H9 (cell line): ENCODE results near the gene LUZP2. TPM values are rescaled to one million over a fixed set of nuclear protein-coding genes. Genes with fewer than 3 reads are reported as not detected.
A peak's percentile ranks its signal among the peaks of the same experiment; 100 is the strongest.

Source experiments
- DNase-seq: peaks from one replicate; pipeline ENCODE4 v3.0.0-alpha.2; 2017
- H2AFZ ChIP-seq: one replicate; pipeline ENCODE4 v1.6.1; 2013; ENCODE audit warnings: mild to moderate bottlenecking, low read length, control low read depth, moderate library complexity
- H2AK5ac ChIP-seq: 2 replicates; pipeline ENCODE4 v1.6.1; 2013; ENCODE audit warnings: low read length, control low read depth, mixed read lengths; ENCODE audit not compliant: insufficient read length
- H2BK120ac ChIP-seq: one replicate; pipeline ENCODE4 v1.6.1; 2013; ENCODE audit warnings: low read depth, mild to moderate bottlenecking, low read length, control low read depth, inconsistent platforms; ENCODE audit not compliant: poor library complexity, severe bottlenecking
- H2BK12ac ChIP-seq: 2 replicates; pipeline ENCODE4 v1.6.1; 2013; ENCODE audit warnings: low read length, control low read depth, mixed read lengths, low read depth; ENCODE audit not compliant: insufficient read length
- H2BK15ac ChIP-seq: 2 replicates; pipeline ENCODE4 v1.6.1; 2013; ENCODE audit warnings: low read depth, low read length, control low read depth
- H2BK20ac ChIP-seq: one replicate; pipeline ENCODE4 v1.6.1; 2013; ENCODE audit warnings: low read depth, mild to moderate bottlenecking, low read length, control low read depth, inconsistent platforms; ENCODE audit not compliant: poor library complexity, severe bottlenecking
- H2BK5ac ChIP-seq: 2 replicates; pipeline ENCODE4 v1.6.1; 2013; ENCODE audit warnings: low read length, control low read depth, mixed read lengths; ENCODE audit not compliant: insufficient read length
- H3K14ac ChIP-seq: 2 replicates; pipeline ENCODE4 v1.6.1; 2013; ENCODE audit warnings: low read length, control low read depth; ENCODE audit not compliant: insufficient read depth
- H3K18ac ChIP-seq: 2 replicates; pipeline ENCODE4 v1.6.1; 2013; ENCODE audit warnings: low read depth, mild to moderate bottlenecking, mixed read lengths, low read length, control low read depth; ENCODE audit not compliant: insufficient read length
- H3K23ac ChIP-seq: 2 replicates; pipeline ENCODE4 v1.6.1; 2013; ENCODE audit warnings: low read length, control low read depth, mixed read lengths, low read depth; ENCODE audit not compliant: insufficient read length
- H3K23me2 ChIP-seq: 2 replicates; pipeline ENCODE4 v1.6.1; 2013; ENCODE audit warnings: low read depth, mild to moderate bottlenecking, mixed read lengths, low read length, control low read depth; ENCODE audit not compliant: insufficient read length, poor library complexity, severe bottlenecking
- H3K27ac ChIP-seq: 2 replicates; pipeline ENCODE4 v1.5.1; 2013; ENCODE audit warnings: low read length, control low read depth, mixed read lengths, low read depth; ENCODE audit not compliant: insufficient read length
- H3K27me3 ChIP-seq: 2 replicates; pipeline ENCODE4 v1.6.1; 2013; ENCODE audit warnings: low read length, control low read depth, inconsistent platforms; ENCODE audit not compliant: insufficient read depth
- H3K4ac ChIP-seq: 2 replicates; pipeline ENCODE4 v1.6.1; 2013; ENCODE audit warnings: low read depth, mild to moderate bottlenecking, control low read depth, inconsistent platforms, low read length, moderate library complexity
- H3K4me1 ChIP-seq: 2 replicates; pipeline ENCODE4 v1.6.1; 2013; ENCODE audit warnings: low read length, control low read depth, inconsistent platforms; ENCODE audit not compliant: insufficient read depth
- H3K4me2 ChIP-seq: 2 replicates; pipeline ENCODE4 v1.6.1; 2013; ENCODE audit warnings: low read length, control low read depth, mixed read lengths; ENCODE audit not compliant: insufficient read length, insufficient read depth
- H3K56ac ChIP-seq: 2 replicates; pipeline ENCODE4 v1.6.1; 2013; ENCODE audit warnings: low read depth, mild to moderate bottlenecking, mixed read lengths, low read length, control low read depth; ENCODE audit not compliant: insufficient read length
- H3K79me1 ChIP-seq: 2 replicates; pipeline ENCODE4 v1.6.1; 2013; ENCODE audit warnings: low read depth, mild to moderate bottlenecking, moderate library complexity, low read length, control low read depth, inconsistent platforms; ENCODE audit not compliant: insufficient read depth, poor library complexity, severe bottlenecking
- H3K79me2 ChIP-seq: 2 replicates; pipeline ENCODE4 v1.6.1; 2013; ENCODE audit warnings: low read length, control low read depth, inconsistent platforms; ENCODE audit not compliant: insufficient read depth
- H3K9ac ChIP-seq: 2 replicates; pipeline ENCODE4 v1.6.1; 2013; ENCODE audit warnings: low read length, control low read depth, mixed read lengths; ENCODE audit not compliant: insufficient read length; ENCODE audit errors: extremely low read depth
- H3K9me3 ChIP-seq: one replicate; pipeline ENCODE4 v1.6.1; 2013; ENCODE audit warnings: low read depth, low read length, inconsistent platforms; ENCODE audit not compliant: control insufficient read depth
- H3T11ph ChIP-seq: one replicate; pipeline ENCODE4 v1.6.1; 2013; ENCODE audit warnings: mild to moderate bottlenecking, low read length, control low read depth, inconsistent platforms
- H4K20me1 ChIP-seq: one replicate; pipeline ENCODE4 v1.6.1; 2013; ENCODE audit not compliant: control insufficient read depth, insufficient read length, insufficient read depth
- H4K5ac ChIP-seq: 2 replicates; pipeline ENCODE4 v1.6.1; 2013; ENCODE audit warnings: low read depth, mild to moderate bottlenecking, mixed read lengths, low read length, control low read depth; ENCODE audit not compliant: insufficient read length
- H4K8ac ChIP-seq: replicated peaks from 2 replicates; pipeline ENCODE4 v1.6.1; 2013; ENCODE audit warnings: low read length, control low read depth, mixed read lengths, low read depth; ENCODE audit not compliant: insufficient read length
- H4K91ac ChIP-seq: 2 replicates; pipeline ENCODE4 v1.6.1; 2013; ENCODE audit warnings: low read depth, mild to moderate bottlenecking, moderate library complexity, mixed read lengths, low read length, control low read depth; ENCODE audit not compliant: insufficient read length
- H3K27ac Mint-ChIP-seq, 3 experiments: 2 replicates in 2 of 3; 3 replicates in 1 of 3; pipeline ENCODE4 v1.8.0; 2020 to 2021; ENCODE audit warnings: mixed read lengths in 3 of 3, mild to moderate bottlenecking in 1 of 3, moderate library complexity in 1 of 3
- H3K27me3 Mint-ChIP-seq: 2 replicates; pipeline ENCODE4 v1.8.0; 2021; ENCODE audit warnings: low read depth, mild to moderate bottlenecking, moderate library complexity, mixed read lengths
- H3K36me3 Mint-ChIP-seq, 3 experiments: 2 replicates in 2 of 3; 3 replicates in 1 of 3; pipeline ENCODE4 v1.8.0; 2020 to 2021; ENCODE audit warnings: low read depth in 3 of 3, mixed read lengths in 3 of 3; ENCODE audit not compliant: insufficient read depth in 1 of 3
- H3K4me1 Mint-ChIP-seq, 2 experiments: 2 replicates each; pipeline ENCODE4 v1.8.0; 2020; ENCODE audit warnings: mixed read lengths in 2 of 2
- H3K4me3 Mint-ChIP-seq, 2 experiments: 2 replicates in 1 of 2; 3 replicates in 1 of 2; pipeline ENCODE4 v1.8.0; 2020 to 2021; ENCODE audit warnings: mild to moderate bottlenecking in 2 of 2, mixed read lengths in 2 of 2, moderate library complexity in 1 of 2
- H3K9me3 Mint-ChIP-seq, 2 experiments: 2 replicates in 1 of 2; 3 replicates in 1 of 2; pipeline ENCODE4 v1.8.0; 2020; ENCODE audit warnings: mild to moderate bottlenecking in 2 of 2, mixed read lengths in 2 of 2, moderate library complexity in 1 of 2
- CTCF ChIP-seq: fragments of 200-600 bp; sonication (generic); conservative IDR thresholded peaks from 3 replicates; pipeline ENCODE4 v1.8.0; 2021; ENCODE audit warnings: antibody characterized with exemption, mild to moderate bottlenecking
- WGBS: extraction: QIAGEN DNeasy Blood & Tissue Kit; methylation state at CpG from one replicate; pipeline ENCODE4 v1.1.7; 2013; ENCODE audit warnings: missing lambda C conversion rate, low lambda C conversion rate, mixed read lengths; ENCODE audit not compliant: insufficient read length; ENCODE audit errors: extremely low coverage; 5-methylcytosine and 5-hydroxymethylcytosine counted together
- total RNA-seq: library from RNA; stranded (reverse); gene quantifications from 2 replicates; pipeline ENCODE4 v1.2.1, GENCODE V29; 2021

Gene LUZP2
- total RNA-seq, 1 experiment from 2014 or later, result 25.4 TPM

- no peak overlapping the region for H3K56ac ChIP-seq
- no peak overlapping the region for H3K4me3 Mint-ChIP-seq
- no peak overlapping the region for H3K18ac ChIP-seq
- H3K9me3 Mint-ChIP-seq, result no peaks in the 10 kb centered on the region; a peak in 1 of 5 replicates
- H3T11ph ChIP-seq, result no peak overlapping the region
- H2BK15ac ChIP-seq, result no peak overlapping the region
- no peak overlapping the region for H3K9ac ChIP-seq
- no peaks in the 10 kb centered on the region for H3K23me2 ChIP-seq
- H3K36me3 Mint-ChIP-seq, result no peaks in the 10 kb centered on the region
- no peaks in the 10 kb centered on the region for H3K27me3 ChIP-seq
- H3K4ac ChIP-seq, result no peak overlapping the region
- no peak overlapping the region for H2AFZ ChIP-seq
- no peaks in the 10 kb centered on the region for H3K27me3 Mint-ChIP-seq
- H3K27ac ChIP-seq, result no peak overlapping the region
- H3K23ac ChIP-seq, result no peak overlapping the region
- no peak overlapping the region for H2AK5ac ChIP-seq
- no peak overlapping the region for H2BK120ac ChIP-seq
- no peaks in the 10 kb centered on the region for H3K9me3 ChIP-seq
- peak overlapping the region in 1 of 3 experiments; percentile 41; a peak in 1 of 7 replicates for H3K27ac Mint-ChIP-seq
- H3K14ac ChIP-seq, result no peak overlapping the region
- no peak for TF ChIP-seq CTCF
- no peaks in the 10 kb centered on the region for H3K4me1 ChIP-seq
- no peak overlapping the region for H3K4me2 ChIP-seq
- no peak overlapping the region for H2BK5ac ChIP-seq
- no peaks in the 10 kb centered on the region for H4K20me1 ChIP-seq
- H4K5ac ChIP-seq, result no peak overlapping the region
- H3K4me1 Mint-ChIP-seq, result no peaks in the 10 kb centered on the region
- no peak overlapping the region for H4K8ac ChIP-seq
- no peak overlapping the region for H2BK12ac ChIP-seq
- no peak overlapping the region for H4K91ac ChIP-seq
- no peak for DNase-seq
- no peak overlapping the region for H2BK20ac ChIP-seq
- 100% methylated on average over 1 of the region's 4 CpGs for WGBS
- H3K79me1 ChIP-seq, result no peaks in the 10 kb centered on the region
- H3K79me2 ChIP-seq, result no peaks in the 10 kb centered on the region
Measured at GRCh38 chr11:24886880-24887619, 390.2 kb downstream of the LUZP2 start.
